Neural cell (in vitro differentiated cells): ENCODE measurements around the gene SLC6A3. TPM values are rescaled to one million over a fixed set of nuclear protein-coding genes. Genes with fewer than 3 reads are reported as not detected.

Source experiments
- H2AFZ ChIP-seq: fragments of 200-600, 300-800 bp; sonication (generic), shearing (Covaris generic); 2 replicates; pipeline ENCODE4 v1.6.0; 2014; ENCODE audit warnings: low read depth, mild to moderate bottlenecking, antibody characterized with exemption, low read length, moderate library complexity
- H3F3A ChIP-seq: fragments of 200-600 bp; shearing (Covaris generic); 2 replicates; pipeline ENCODE4 v1.6.1; 2016; ENCODE audit warnings: mild to moderate bottlenecking, moderate library complexity, mixed read lengths, antibody characterized with exemption, low read length; ENCODE audit not compliant: insufficient read depth, poor library complexity, severe bottlenecking
- H3K27ac ChIP-seq: fragments of 200-600, 300-800 bp; sonication (generic), shearing (Covaris generic); 2 replicates; pipeline ENCODE4 v1.5.1; 2014; ENCODE audit warnings: mild to moderate bottlenecking, low read length, moderate library complexity
- H3K27me3 ChIP-seq: fragments of 300-800, 200-600 bp; sonication (generic), shearing (Covaris generic); 2 replicates; pipeline ENCODE4 v1.6.0; 2014; ENCODE audit warnings: mild to moderate bottlenecking, low read depth, low read length, moderate library complexity; ENCODE audit not compliant: insufficient read depth
- H3K36me3 ChIP-seq: fragments of 300-800, 200-600 bp; sonication (generic), shearing (Covaris generic); 2 replicates; pipeline ENCODE4 v1.5.1; 2014; ENCODE audit warnings: mild to moderate bottlenecking, antibody characterized with exemption, low read length, moderate library complexity; ENCODE audit not compliant: insufficient read depth
- H3K4me2 ChIP-seq: fragments of 300-800, 200-600 bp; sonication (generic), shearing (Covaris generic); 2 replicates; pipeline ENCODE4 v1.6.0; 2014; ENCODE audit warnings: mild to moderate bottlenecking, low read length
- H3K4me3 ChIP-seq: fragments of 300-800, 200-600 bp; sonication (generic), shearing (Covaris generic); 2 replicates; pipeline ENCODE4 v1.5.1; 2014; ENCODE audit warnings: mild to moderate bottlenecking, low read length, moderate library complexity
- H3K79me2 ChIP-seq: fragments of 200-600 bp; shearing (Covaris generic); replicated peaks from 2 replicates; pipeline ENCODE4 v1.6.0; 2014; ENCODE audit warnings: mild to moderate bottlenecking, low read length, moderate library complexity; ENCODE audit not compliant: insufficient read depth
- H3K9ac ChIP-seq: fragments of 300-800, 200-600 bp; sonication (generic), shearing (Covaris generic); 2 replicates; pipeline ENCODE4 v1.6.1; 2016; ENCODE audit warnings: mild to moderate bottlenecking, low read length, mixed read lengths
- H3K9me2 ChIP-seq: fragments of 200-600 bp; shearing (Covaris generic); 2 replicates; pipeline ENCODE4 v1.6.1; 2016; ENCODE audit warnings: mild to moderate bottlenecking, low read length, mixed read lengths; ENCODE audit not compliant: insufficient read depth
- H3K9me3 ChIP-seq: fragments of 200-600, 300-800 bp; sonication (generic), shearing (Covaris generic); 2 replicates; pipeline ENCODE4 v1.6.1; 2016; ENCODE audit warnings: mild to moderate bottlenecking, mixed run types, low read length, moderate library complexity, mixed read lengths
- H4K20me1 ChIP-seq: fragments of 200-600 bp; shearing (Covaris generic); 2 replicates; pipeline ENCODE4 v1.6.1; 2016; ENCODE audit warnings: mild to moderate bottlenecking, mixed run types; ENCODE audit not compliant: insufficient read depth
- EP300 ChIP-seq: fragments of 450-650 bp; conservative IDR thresholded peaks from 2 replicates; pipeline ENCODE4 v1.6.1; 2014; ENCODE audit warnings: antibody characterized with exemption, mild to moderate bottlenecking, moderate library complexity; ENCODE audit not compliant: poor library complexity, severe bottlenecking
- EZH2 ChIP-seq: fragments of 200-600, 300-800 bp; shearing (Covaris generic), sonication (generic); IDR thresholded peaks from 2 replicates; pipeline ENCODE4 v1.6.1; 2014; ENCODE audit warnings: antibody characterized with exemption, low read length, borderline replicate concordance, mild to moderate bottlenecking; ENCODE audit not compliant: insufficient read depth, poor library complexity, severe bottlenecking
- MXI1 ChIP-seq: fragments of 450-650 bp; conservative IDR thresholded peaks from 2 replicates; pipeline ENCODE4 v1.6.1; 2014; ENCODE audit warnings: antibody characterized with exemption, mild to moderate bottlenecking; ENCODE audit not compliant: poor library complexity, severe bottlenecking
- POLR2AphosphoS5 ChIP-seq: IDR thresholded peaks from 2 replicates; pipeline ENCODE4 v1.6.1; 2012
- RAD21 ChIP-seq: fragments of 450-650 bp; conservative IDR thresholded peaks from 2 replicates; pipeline ENCODE4 v1.6.1; 2014; ENCODE audit warnings: antibody characterized with exemption, mild to moderate bottlenecking, moderate library complexity
- REST ChIP-seq: IDR thresholded peaks from 2 replicates; pipeline ENCODE4 v1.6.1; 2012; ENCODE audit warnings: borderline replicate concordance
- SMC3 ChIP-seq: fragments of 450-650 bp; conservative IDR thresholded peaks from 2 replicates; pipeline ENCODE4 v1.6.1; 2014; ENCODE audit warnings: antibody characterized with exemption, mild to moderate bottlenecking, moderate library complexity; ENCODE audit not compliant: poor library complexity
- TAF1 ChIP-seq: IDR thresholded peaks from 2 replicates; pipeline ENCODE4 v1.6.1; 2012; ENCODE audit warnings: low read depth
- polyA plus RNA-seq: library from polyadenylated mRNA; depleted of rRNA; stranded (reverse); fragments of >200 nt; gene quantifications from 2 replicates; pipeline ENCODE4 v1.2.3, GENCODE V29; 2014
- TF ChIP-seq, protein P1 (sequence below): fragments of 450-650 bp; IDR thresholded peaks from 2 replicates; pipeline ENCODE4 v1.5.1; 2014; ENCODE audit warnings: antibody characterized with exemption, mild to moderate bottlenecking, moderate library complexity; ENCODE audit not compliant: poor library complexity, severe bottlenecking

Gene SLC6A3
- polyA plus RNA-seq, 1 donor from 2014 or later, result 0.77 TPM

GRCh38 chr5:1348986-1349245 lies 96.3 kb downstream of the SLC6A3 start:
- Histone ChIP-seq H3K9me2 (no peaks in the 10 kb centered on the region), H3K27me3 (no peaks in the 10 kb centered on the region), H3K9ac (no peak overlapping the region), H4K20me1 (no peaks in the 10 kb centered on the region), H3K36me3 (no peaks in the 10 kb centered on the region), H3K79me2 (peaks cover 4% of the 10 kb centered on the region), H3K4me3 (no peak overlapping the region), H3K9me3 (no peaks in the 10 kb centered on the region), H3F3A (no peaks in the 10 kb centered on the region), H2AFZ (no peak overlapping the region), H3K27ac (no peak overlapping the region), H3K4me2 (no peak overlapping the region)
- TF ChIP-seq, protein P1, sequence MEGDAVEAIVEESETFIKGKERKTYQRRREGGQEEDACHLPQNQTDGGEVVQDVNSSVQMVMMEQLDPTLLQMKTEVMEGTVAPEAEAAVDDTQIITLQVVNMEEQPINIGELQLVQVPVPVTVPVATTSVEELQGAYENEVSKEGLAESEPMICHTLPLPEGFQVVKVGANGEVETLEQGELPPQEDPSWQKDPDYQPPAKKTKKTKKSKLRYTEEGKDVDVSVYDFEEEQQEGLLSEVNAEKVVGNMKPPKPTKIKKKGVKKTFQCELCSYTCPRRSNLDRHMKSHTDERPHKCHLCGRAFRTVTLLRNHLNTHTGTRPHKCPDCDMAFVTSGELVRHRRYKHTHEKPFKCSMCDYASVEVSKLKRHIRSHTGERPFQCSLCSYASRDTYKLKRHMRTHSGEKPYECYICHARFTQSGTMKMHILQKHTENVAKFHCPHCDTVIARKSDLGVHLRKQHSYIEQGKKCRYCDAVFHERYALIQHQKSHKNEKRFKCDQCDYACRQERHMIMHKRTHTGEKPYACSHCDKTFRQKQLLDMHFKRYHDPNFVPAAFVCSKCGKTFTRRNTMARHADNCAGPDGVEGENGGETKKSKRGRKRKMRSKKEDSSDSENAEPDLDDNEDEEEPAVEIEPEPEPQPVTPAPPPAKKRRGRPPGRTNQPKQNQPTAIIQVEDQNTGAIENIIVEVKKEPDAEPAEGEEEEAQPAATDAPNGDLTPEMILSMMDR, result no peak
- TF ChIP-seq TAF1 (no peak), REST (no peak)

DNA sequence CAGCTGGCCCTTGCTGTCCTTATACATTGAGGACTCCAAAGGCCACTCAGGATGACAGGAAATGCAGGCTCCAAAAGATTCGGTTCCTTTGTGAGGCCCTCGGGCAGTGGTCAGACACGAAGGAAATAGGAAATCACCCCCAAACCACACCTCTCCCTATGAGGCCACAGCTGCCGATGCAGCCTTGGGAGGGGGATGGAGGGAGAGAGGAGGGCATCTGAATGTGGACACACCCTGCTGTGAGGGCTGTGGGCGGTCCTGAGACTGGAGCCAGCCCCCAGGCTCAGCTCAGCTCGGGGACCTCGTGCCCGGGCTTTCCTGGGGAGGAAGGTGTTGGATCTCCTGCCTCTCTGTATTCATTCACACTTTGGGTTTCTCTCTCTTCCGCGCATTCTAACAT lies 97.7 kb downstream of the SLC6A3 start:
- H3K9ac ChIP-seq, result no peak overlapping the region
- no peaks in the 10 kb centered on the region for H3K9me3 ChIP-seq
- no peak overlapping the region for H3K4me2 ChIP-seq
- no peaks in the 10 kb centered on the region for H3K9me2 ChIP-seq
- no peak overlapping the region for H2AFZ ChIP-seq
- H3K4me3 ChIP-seq, result no peak overlapping the region
- no peaks in the 10 kb centered on the region for H3F3A ChIP-seq
- peaks cover 10% of the 10 kb centered on the region for H3K79me2 ChIP-seq
- no peak overlapping the region for H3K27ac ChIP-seq
- no peak for TF ChIP-seq POLR2AphosphoS5
- TF ChIP-seq SMC3, result no peak
- TF ChIP-seq EP300, result no peak
- no peak for TF ChIP-seq TAF1
- no peak for TF ChIP-seq RAD21
- no peak for TF ChIP-seq MXI1
- TF ChIP-seq EZH2, result no peak
- no peak for TF ChIP-seq REST
- TF ChIP-seq, protein P1, result no peak
- H4K20me1 ChIP-seq, result no peaks in the 10 kb centered on the region
- no peaks in the 10 kb centered on the region for H3K27me3 ChIP-seq
- H3K36me3 ChIP-seq, result no peaks in the 10 kb centered on the region
